CD4-positive, alpha-beta T cell treated with Interleukin-4 for 4 hours (primary cell): ENCODE results near the gene ATXN1.

Experiments
- DNase-seq: peaks from one replicate; pipeline ENCODE4 v3.0.0-alpha.2; 2020

ATXN1 gene

GRCh38 chr6:16374016-16374415 lies 387.2 kb downstream of the ATXN1 start:
- no peak for DNase-seq

GRCh38 chr6:16372029-16372776 lies 389.1 kb downstream of the ATXN1 start:
- DNase-seq, result no peak

GRCh38 chr6:16371401-16371800 lies 389.9 kb downstream of the ATXN1 start:
- DNase-seq, result no peak

- no peak for DNase-seq
Observed at GRCh38 chr6:16370943-16371342, 390.3 kb downstream of the ATXN1 start.

- no peak for DNase-seq
Observed at GRCh38 chr6:16369989-16370388, 391.3 kb downstream of the ATXN1 start.

- no peak for DNase-seq
Observed at GRCh38 chr6:16369140-16369745, 392.0 kb downstream of the ATXN1 start.

- no peak for DNase-seq
Observed at GRCh38 chr6:16367571-16367970, 393.7 kb downstream of the ATXN1 start.

- DNase-seq, result no peak
Observed at GRCh38 chr6:16363749-16364148, 397.5 kb downstream of the ATXN1 start.

GRCh38 chr6:16362819-16363589 lies 398.3 kb downstream of the ATXN1 start:
- DNase-seq, result no peak

- DNase-seq, result no peak
Observed at GRCh38 chr6:16362296-16362695, 399.0 kb downstream of the ATXN1 start.

GRCh38 chr6:16361861-16362260 lies 399.4 kb downstream of the ATXN1 start:
- DNase-seq, result no peak

- no peak for DNase-seq
Observed at GRCh38 chr6:16361121-16361520, 400.1 kb downstream of the ATXN1 start.

- DNase-seq, result no peak
Observed at GRCh38 chr6:16360365-16360764, 400.9 kb downstream of the ATXN1 start.

GRCh38 chr6:16359563-16359962 lies 401.7 kb downstream of the ATXN1 start:
- DNase-seq, result no peak

GRCh38 chr6:16358531-16359138 lies 402.6 kb downstream of the ATXN1 start:
- no peak for DNase-seq

- DNase-seq, result no peak
Observed at GRCh38 chr6:16355699-16356446, 405.4 kb downstream of the ATXN1 start.

- DNase-seq, result no peak
Observed at GRCh38 chr6:16355238-16355637, 406.0 kb downstream of the ATXN1 start.

GRCh38 chr6:16354692-16355091 lies 406.6 kb downstream of the ATXN1 start:
- no peak for DNase-seq

- no peak for DNase-seq
Observed at GRCh38 chr6:16352821-16353438, 408.3 kb downstream of the ATXN1 start.

GRCh38 chr6:16352258-16352635 lies 409.0 kb downstream of the ATXN1 start:
- DNase-seq, result no peak

GRCh38 chr6:16349544-16349943 lies 411.7 kb downstream of the ATXN1 start:
- DNase-seq, result no peak

GRCh38 chr6:16346831-16347230 lies 414.4 kb downstream of the ATXN1 start:
- no peak for DNase-seq
